Trophoblast cell (in vitro differentiated cells and primary cell): ENCODE results near the gene ETV3L.
A peak's percentile ranks its signal among the peaks of the same experiment; 100 is the strongest.

Experiments
- DNase-seq, 2 donors: peaks; one replicate each; pipeline ENCODE4 v3.0.0-alpha.2; 2016
- H2AFZ ChIP-seq: 2 replicates; pipeline ENCODE4 v1.6.1; 2013; ENCODE audit warnings: low read length, moderate library complexity, mild to moderate bottlenecking; ENCODE audit not compliant: insufficient read depth, poor library complexity
- H2AK5ac ChIP-seq: 2 replicates; pipeline ENCODE4 v1.6.1; 2013; ENCODE audit warnings: mild to moderate bottlenecking, low read length
- H2BK120ac ChIP-seq: 2 replicates; pipeline ENCODE4 v1.6.1; 2013; ENCODE audit warnings: low read length, mild to moderate bottlenecking, moderate library complexity; ENCODE audit not compliant: insufficient read depth, poor library complexity
- H2BK12ac ChIP-seq: 2 replicates; pipeline ENCODE4 v1.6.1; 2013; ENCODE audit warnings: mild to moderate bottlenecking, low read length, moderate library complexity
- H2BK5ac ChIP-seq: 2 replicates; pipeline ENCODE4 v1.6.1; 2013; ENCODE audit warnings: low read length, low read depth, moderate library complexity, mild to moderate bottlenecking; ENCODE audit not compliant: poor library complexity
- H3K14ac ChIP-seq: 2 replicates; pipeline ENCODE4 v1.6.1; 2013; ENCODE audit warnings: mild to moderate bottlenecking, low read length
- H3K18ac ChIP-seq: 2 replicates; pipeline ENCODE4 v1.6.1; 2013; ENCODE audit warnings: mild to moderate bottlenecking, low read length
- H3K23ac ChIP-seq: 2 replicates; pipeline ENCODE4 v1.6.1; 2013; ENCODE audit warnings: low read length
- H3K27ac ChIP-seq: 2 replicates; pipeline ENCODE4 v1.5.1; 2013; ENCODE audit warnings: low read depth, mild to moderate bottlenecking, inconsistent platforms, low read length, moderate library complexity
- H3K27me3 ChIP-seq: 2 replicates; pipeline ENCODE4 v1.6.1; 2013; ENCODE audit warnings: inconsistent platforms, mild to moderate bottlenecking, low read length, moderate library complexity; ENCODE audit not compliant: insufficient read depth
- H3K36me3 ChIP-seq, 2 experiments: 1 replicate in 1 of 2; 2 replicates in 1 of 2; pipeline ENCODE4 v1.6.1; 2013; ENCODE audit warnings: low read length in 2 of 2, mild to moderate bottlenecking in 2 of 2, moderate library complexity in 1 of 2; ENCODE audit not compliant: insufficient read depth in 2 of 2, control insufficient read depth in 1 of 2
- H3K4ac ChIP-seq: 2 replicates; pipeline ENCODE4 v1.6.1; 2013; ENCODE audit warnings: low read depth, mild to moderate bottlenecking, low read length, moderate library complexity
- H3K4me1 ChIP-seq, 2 experiments: 1 replicate in 1 of 2; 2 replicates in 1 of 2; pipeline ENCODE4 v1.6.1; 2013; ENCODE audit warnings: low read length in 2 of 2, mild to moderate bottlenecking in 2 of 2, moderate library complexity in 1 of 2; ENCODE audit not compliant: insufficient read depth in 2 of 2, control insufficient read depth in 1 of 2
- H3K4me2 ChIP-seq: 2 replicates; pipeline ENCODE4 v1.6.1; 2013; ENCODE audit warnings: inconsistent platforms, mild to moderate bottlenecking, low read length, moderate library complexity
- H3K4me3 ChIP-seq: 2 replicates; pipeline ENCODE4 v1.5.1; 2013; ENCODE audit warnings: mild to moderate bottlenecking, low read depth, low read length, inconsistent platforms
- H3K79me1 ChIP-seq: one replicate; pipeline ENCODE4 v1.6.1; 2013; ENCODE audit warnings: low read length
- H3K79me2 ChIP-seq: 2 replicates; pipeline ENCODE4 v1.6.1; 2013; ENCODE audit warnings: low read length, mild to moderate bottlenecking; ENCODE audit not compliant: control insufficient read depth, insufficient read depth, poor library complexity
- H3K9ac ChIP-seq: 2 replicates; pipeline ENCODE4 v1.6.1; 2013; ENCODE audit warnings: mild to moderate bottlenecking, low read length
- H3K9me3 ChIP-seq: 2 replicates; pipeline ENCODE4 v1.6.1; 2013; ENCODE audit warnings: low read depth, mild to moderate bottlenecking, control low read depth, inconsistent platforms, low read length; ENCODE audit not compliant: insufficient read depth
- H4K12ac ChIP-seq: 2 replicates; pipeline ENCODE4 v1.6.1; 2013; ENCODE audit warnings: low read depth, mild to moderate bottlenecking, low read length, moderate library complexity
- H4K8ac ChIP-seq: 2 replicates; pipeline ENCODE4 v1.6.1; 2013; ENCODE audit warnings: low read depth, mild to moderate bottlenecking, low read length, moderate library complexity
- H4K91ac ChIP-seq: one replicate; pipeline ENCODE4 v1.6.1; 2013; ENCODE audit warnings: low read depth, mild to moderate bottlenecking, low read length, moderate library complexity
- WGBS: extraction: QIAGEN DNeasy Blood & Tissue Kit; methylation state at CpG from one replicate; pipeline ENCODE4 v1.1.7; 2013; ENCODE audit warnings: missing lambda C conversion rate; ENCODE audit not compliant: insufficient read length, insufficient coverage; ENCODE audit errors: extremely low coverage; 5-methylcytosine and 5-hydroxymethylcytosine counted together

Gene ETV3L

GRCh38 chr1:157108448-157108847 lies 8.8 kb upstream of the ETV3L start:
- H3K4me1 ChIP-seq = peaks cover 9 to 10% of the 10 kb centered on the region in 2 experiments
- no peak overlapping the region for H2BK12ac ChIP-seq
- H3K23ac ChIP-seq = no peak overlapping the region
- H2BK5ac ChIP-seq = no peak overlapping the region
- no peak for DNase-seq
- WGBS = no CpG with 5 or more reads among the region's 6 CpGs
- no peak overlapping the region for H3K4me3 ChIP-seq
- H4K8ac ChIP-seq = no peak overlapping the region
- no peaks in the 10 kb centered on the region for H3K36me3 ChIP-seq
- no peak overlapping the region for H3K27ac ChIP-seq
- no peak overlapping the region for H2AFZ ChIP-seq
- H3K79me2 ChIP-seq = no peaks in the 10 kb centered on the region
- H3K79me1 ChIP-seq = no peaks in the 10 kb centered on the region
- no peak overlapping the region for H3K18ac ChIP-seq
- H3K9ac ChIP-seq = no peak overlapping the region
- H2BK120ac ChIP-seq = no peak overlapping the region
- H4K12ac ChIP-seq = no peak overlapping the region
- H3K4ac ChIP-seq = no peak overlapping the region
- no peak overlapping the region for H3K4me2 ChIP-seq
- H3K9me3 ChIP-seq = peaks cover 4% of the 10 kb centered on the region
- no peak overlapping the region for H3K14ac ChIP-seq
- H2AK5ac ChIP-seq = no peak overlapping the region
- H4K91ac ChIP-seq = no peak overlapping the region
- H3K27me3 ChIP-seq = peaks cover 3% of the 10 kb centered on the region

DNA sequence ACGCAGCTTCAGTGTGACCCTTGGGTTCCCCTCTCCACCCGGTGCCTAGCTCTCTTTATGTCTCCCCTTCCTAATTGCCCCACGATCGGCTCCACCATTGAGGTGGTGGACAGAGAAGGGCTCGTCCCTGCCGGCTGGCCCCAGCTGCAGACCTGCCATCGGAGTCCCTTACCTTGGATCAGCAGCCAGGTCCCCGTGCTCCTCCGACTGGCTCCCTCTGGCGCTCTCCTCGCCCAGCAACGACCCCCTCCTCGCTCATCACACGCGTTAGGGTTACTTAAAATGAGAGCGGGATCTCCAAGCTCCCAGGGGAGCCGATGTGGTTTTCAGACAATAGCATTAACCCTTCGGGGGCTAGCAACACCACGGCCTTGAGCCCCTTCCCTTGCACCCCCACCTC lies 8.1 kb upstream of the ETV3L start:
- WGBS = no CpG with 5 or more reads among the region's 19 CpGs
- H3K36me3 ChIP-seq = no peaks in the 10 kb centered on the region
- no peak overlapping the region for H3K27ac ChIP-seq
- H3K79me2 ChIP-seq = no peaks in the 10 kb centered on the region
- no peak overlapping the region for H3K14ac ChIP-seq
- H3K9ac ChIP-seq = no peak overlapping the region
- H3K9me3 ChIP-seq = peaks cover 4% of the 10 kb centered on the region
- peaks cover 3% of the 10 kb centered on the region for H3K27me3 ChIP-seq
- no peaks in the 10 kb centered on the region for H3K79me1 ChIP-seq
- H4K91ac ChIP-seq = no peak overlapping the region
- H2AFZ ChIP-seq = no peak overlapping the region
- no peak overlapping the region for H3K4me3 ChIP-seq
- H2BK5ac ChIP-seq = no peak overlapping the region
- no peak overlapping the region for H3K4me2 ChIP-seq
- no peak overlapping the region for H2BK120ac ChIP-seq
- H2BK12ac ChIP-seq = no peak overlapping the region
- DNase-seq = no peak
- no peak overlapping the region for H4K12ac ChIP-seq
- no peak overlapping the region for H3K18ac ChIP-seq
- H3K4me1 ChIP-seq = peaks cover 9 to 10% of the 10 kb centered on the region in 2 experiments
- no peak overlapping the region for H3K4ac ChIP-seq
- no peak overlapping the region for H2AK5ac ChIP-seq
- H3K23ac ChIP-seq = no peak overlapping the region
- no peak overlapping the region for H4K8ac ChIP-seq

DNA sequence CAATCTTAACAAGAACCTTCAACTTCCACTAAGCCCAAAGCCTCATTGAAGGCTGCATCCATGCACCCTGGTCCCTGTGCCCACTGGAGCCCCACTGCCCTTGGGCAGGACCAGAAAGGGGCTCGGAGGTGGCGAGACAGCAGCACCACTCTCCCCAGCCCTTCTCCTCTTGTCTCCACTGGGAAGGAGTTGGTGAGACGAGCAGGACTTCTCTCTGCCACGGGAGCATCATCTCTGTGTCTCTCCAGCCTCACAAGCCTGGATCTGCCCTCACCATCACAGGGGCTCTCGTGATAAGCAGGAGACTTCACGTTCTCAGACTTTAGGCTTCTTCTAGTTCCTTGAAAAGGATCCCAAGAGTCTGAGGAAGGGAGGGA lies 7.2 kb upstream of the ETV3L start:
- no CpG with 5 or more reads among the region's 6 CpGs for WGBS
- H2BK120ac ChIP-seq = no peak overlapping the region

DNA sequence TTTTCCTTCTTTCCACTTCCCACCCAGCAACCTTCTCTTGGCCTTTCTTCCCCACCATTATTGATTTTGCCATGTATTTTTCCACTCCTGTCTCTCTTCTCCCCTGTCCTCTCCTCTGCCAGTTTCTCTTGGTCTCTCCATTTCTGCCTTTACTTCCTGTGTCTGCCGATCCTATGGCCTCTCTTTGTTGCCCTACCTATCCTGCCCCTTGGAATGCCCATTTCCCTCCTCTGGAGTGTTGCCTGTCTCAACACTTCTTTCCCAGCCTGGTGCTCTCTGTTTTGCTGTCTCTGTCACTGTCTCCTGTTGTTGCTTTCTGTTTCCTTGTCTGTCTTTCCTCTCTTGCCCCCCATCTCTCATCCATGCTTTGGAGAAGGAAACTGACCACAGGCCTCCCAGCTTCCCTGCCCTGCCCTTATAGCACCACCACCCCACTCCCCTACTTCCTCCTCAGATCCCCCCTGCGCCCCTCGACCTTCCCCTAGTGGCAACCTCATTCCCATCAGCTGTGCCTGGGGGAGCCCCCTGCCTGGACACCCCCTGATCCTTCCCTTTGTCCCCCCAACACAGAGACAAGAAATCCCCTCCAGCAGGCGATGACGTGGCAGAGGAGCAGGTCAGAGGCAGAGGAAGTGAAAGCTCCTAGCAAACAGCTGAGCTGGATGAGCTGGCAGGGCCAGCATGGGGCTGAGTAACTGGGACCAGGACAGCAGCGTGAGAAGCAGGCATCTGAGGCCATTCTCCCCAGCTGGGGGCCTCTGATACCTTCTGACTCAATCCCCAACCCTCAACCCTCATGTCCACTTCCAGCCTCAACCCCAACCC lies 6.6 kb upstream of the ETV3L start:
- H2BK12ac ChIP-seq = no peak overlapping the region
- H4K8ac ChIP-seq = no peak overlapping the region
- no peak overlapping the region for H2BK5ac ChIP-seq
- H4K12ac ChIP-seq = no peak overlapping the region
- no peak overlapping the region for H2AK5ac ChIP-seq
- no peaks in the 10 kb centered on the region for H3K79me2 ChIP-seq
- H3K9ac ChIP-seq = no peak overlapping the region
- no CpG with 5 or more reads among the region's 6 CpGs for WGBS
- H3K9me3 ChIP-seq = peaks cover 2% of the 10 kb centered on the region
- H3K4ac ChIP-seq = no peak overlapping the region
- H2AFZ ChIP-seq = no peak overlapping the region
- H3K36me3 ChIP-seq = no peaks in the 10 kb centered on the region
- DNase-seq = peak; percentile 53 to 59
- no peak overlapping the region for H3K18ac ChIP-seq
- no peaks in the 10 kb centered on the region for H3K79me1 ChIP-seq
- no peak overlapping the region for H3K23ac ChIP-seq
- H2BK120ac ChIP-seq = no peak overlapping the region
- peaks cover 0 to 2% of the 10 kb centered on the region in 2 experiments for H3K4me1 ChIP-seq
- H4K91ac ChIP-seq = no peak overlapping the region
- peaks cover 3% of the 10 kb centered on the region for H3K27me3 ChIP-seq
- H3K4me2 ChIP-seq = no peak overlapping the region
- H3K14ac ChIP-seq = no peak overlapping the region
- no peak overlapping the region for H3K27ac ChIP-seq
- H3K4me3 ChIP-seq = no peak overlapping the region

More for the DNA sequence above, 7.2 kb upstream of the ETV3L start:
- Histone ChIP-seq H3K4me2 (no peak overlapping the region), H3K18ac (no peak overlapping the region), H3K9me3 (peaks cover 4% of the 10 kb centered on the region), H3K27me3 (peaks cover 3% of the 10 kb centered on the region), H2BK5ac (no peak overlapping the region), H2AFZ (no peak overlapping the region), H3K79me2 (no peaks in the 10 kb centered on the region), H3K4me1 (peaks cover 4 to 7% of the 10 kb centered on the region in 2 experiments), H3K9ac (no peak overlapping the region), H3K4me3 (no peak overlapping the region), H3K23ac (no peak overlapping the region), H2BK12ac (no peak overlapping the region), H3K4ac (no peak overlapping the region), H3K14ac (no peak overlapping the region), H3K27ac (no peak overlapping the region), H4K12ac (no peak overlapping the region), H3K36me3 (no peaks in the 10 kb centered on the region), H4K91ac (no peak overlapping the region), H2AK5ac (no peak overlapping the region), H3K79me1 (no peaks in the 10 kb centered on the region), H4K8ac (no peak overlapping the region)
- no peak for DNase-seq
